Measurements from ENCODE around the gene IGSF1.
"Not testable (repeated sequence)": the region's sequence is repeated elsewhere in the genome, so short reads cannot be mapped to it uniquely, and the experiment has no call there.

Gene IGSF1

DNA sequence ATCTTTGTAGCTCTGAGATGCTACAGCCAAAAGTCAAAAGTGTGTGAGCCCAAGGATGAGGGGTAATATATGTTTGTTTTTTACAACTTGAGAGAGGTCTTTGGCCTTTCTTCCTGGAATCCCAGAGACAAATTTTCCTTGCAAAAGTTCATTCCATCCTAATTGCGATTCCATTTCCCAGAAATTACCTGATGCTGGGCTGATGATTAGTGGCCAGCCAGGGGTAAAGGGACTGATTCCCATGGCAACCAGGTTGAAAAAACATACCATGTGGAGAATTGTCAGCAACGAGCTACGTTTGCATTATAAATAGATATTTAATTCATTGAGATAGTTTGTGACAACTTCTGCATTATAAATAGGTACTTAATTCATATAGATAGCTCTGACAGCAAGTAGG is 17.8 kb downstream of the IGSF1 start:
- DNase-seq, result no peak

DNA sequence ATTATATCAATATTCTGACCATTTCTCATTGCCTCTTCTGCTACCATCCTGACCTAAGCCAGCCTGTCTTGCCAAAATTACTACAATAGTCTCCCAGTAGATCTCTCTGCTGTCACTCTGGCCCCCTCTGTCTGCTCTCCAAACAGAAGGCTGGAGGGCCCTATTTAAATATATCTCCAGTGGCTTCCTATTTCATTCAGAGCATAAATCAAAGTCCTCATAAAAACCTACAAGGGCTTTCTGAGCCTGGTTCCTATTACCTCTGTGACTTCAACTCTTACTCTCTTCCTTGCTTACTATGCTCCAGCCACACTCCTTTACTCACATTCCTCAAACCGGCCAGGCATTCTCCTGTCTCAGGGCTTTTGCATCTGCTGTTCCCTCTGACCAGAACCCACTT is 19.0 kb downstream of the IGSF1 start:
- DNase-seq, result no peak

DNA sequence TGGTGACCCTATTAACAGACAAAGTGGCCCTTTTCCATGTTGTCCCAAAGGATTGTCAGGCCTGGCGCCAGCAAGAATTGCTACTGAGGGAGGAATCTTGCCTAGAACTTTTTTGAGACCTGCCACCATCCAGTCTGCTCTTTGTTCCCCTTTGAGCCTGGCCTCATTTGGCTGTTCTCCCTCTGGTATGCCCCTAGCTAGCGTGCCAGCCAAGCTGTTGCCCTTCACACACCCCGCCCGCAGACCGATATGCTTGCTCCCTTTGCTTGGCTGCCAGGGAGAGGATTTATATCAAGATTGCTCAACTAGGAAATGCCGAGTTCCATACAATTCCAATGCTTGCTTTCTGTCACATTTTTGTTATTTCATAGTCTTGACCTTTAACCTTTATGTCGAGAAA is 24.4 kb downstream of the IGSF1 start:
- no peak for DNase-seq

DNA sequence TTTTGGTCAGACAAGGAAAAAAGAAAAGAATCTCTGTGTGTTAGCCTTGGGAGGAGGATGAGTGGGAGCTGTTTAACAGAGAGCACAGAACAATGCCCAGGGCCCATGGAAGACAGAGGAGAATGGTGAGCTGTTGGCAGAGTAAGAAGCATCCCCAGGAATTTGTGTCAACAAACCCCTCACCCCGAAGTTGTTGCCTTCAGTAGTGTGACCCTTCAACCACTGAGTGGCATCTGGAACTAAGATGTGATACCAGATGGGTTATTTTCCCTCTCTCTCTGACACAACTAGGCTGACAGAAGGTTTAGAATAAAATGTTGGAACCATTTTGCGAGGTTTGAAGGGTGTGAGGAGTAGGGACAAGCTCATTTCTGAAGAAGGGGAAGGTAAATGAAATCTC is 25.1 kb downstream of the IGSF1 start:
- no peak for DNase-seq

DNA sequence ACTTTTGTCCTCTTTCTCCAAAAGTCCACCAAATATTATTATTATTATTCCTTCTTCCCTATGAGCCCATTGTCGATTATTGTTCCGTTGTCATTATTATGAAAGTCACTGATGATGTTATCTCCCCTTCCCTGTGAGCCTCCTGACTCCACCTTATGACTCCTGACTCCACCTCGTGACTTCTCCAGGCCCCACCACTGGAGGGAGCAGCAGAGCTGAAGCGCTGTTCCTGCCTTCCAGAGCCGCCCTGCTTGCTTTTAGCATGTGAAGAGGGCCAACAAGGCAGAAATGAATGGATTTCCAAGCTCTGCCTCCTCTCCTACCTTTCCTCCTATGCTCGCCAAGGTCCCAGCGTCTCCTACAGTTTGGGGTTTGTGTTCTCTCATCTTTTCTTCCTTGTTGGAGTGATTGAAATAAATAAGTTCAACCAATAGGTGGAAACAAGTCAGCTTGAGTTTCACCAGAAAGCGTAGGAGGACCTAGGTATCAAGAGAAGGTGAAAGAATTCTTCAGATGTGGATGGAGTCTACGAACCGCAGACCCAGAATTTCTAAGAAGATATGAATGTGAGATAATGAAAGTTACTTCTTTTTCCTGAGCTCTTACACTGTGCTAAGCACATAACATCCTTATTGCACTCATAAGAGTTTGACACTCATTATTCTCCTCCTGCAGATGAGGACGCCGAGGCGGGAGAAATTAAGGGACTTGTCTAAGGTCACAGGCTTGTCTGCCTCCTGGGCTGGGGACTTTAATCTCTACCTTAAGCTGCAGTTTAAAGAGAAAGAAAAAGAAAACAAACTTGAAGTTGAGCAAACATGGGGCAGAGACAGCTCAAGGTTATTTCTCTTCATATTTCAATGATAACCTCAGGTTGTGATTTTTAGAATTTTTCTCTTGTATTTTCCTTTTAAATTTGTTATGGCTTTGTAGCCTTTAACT is 26.1 kb downstream of the IGSF1 start:
- DNase-seq, result no peak

DNA sequence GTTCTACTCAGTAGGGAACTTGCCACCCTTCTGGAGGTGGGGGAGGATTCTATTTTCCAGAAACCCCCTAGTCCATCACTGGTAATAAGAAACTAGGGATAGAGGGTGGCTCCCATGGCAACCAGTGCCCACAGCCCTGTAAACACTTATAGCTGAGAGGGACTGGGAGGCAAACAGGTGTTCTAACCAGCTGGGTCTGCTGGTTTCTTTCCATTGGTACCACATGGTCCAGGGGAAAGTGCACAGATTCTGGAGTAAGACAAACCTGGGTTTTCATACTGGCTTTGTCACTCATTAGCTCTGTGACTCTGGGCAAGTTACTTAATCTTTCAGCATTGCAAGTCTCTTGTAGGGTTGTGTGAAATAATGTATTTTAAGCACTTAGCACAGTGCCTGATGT is 26.9 kb downstream of the IGSF1 start:
- DNase-seq, result no peak

DNA sequence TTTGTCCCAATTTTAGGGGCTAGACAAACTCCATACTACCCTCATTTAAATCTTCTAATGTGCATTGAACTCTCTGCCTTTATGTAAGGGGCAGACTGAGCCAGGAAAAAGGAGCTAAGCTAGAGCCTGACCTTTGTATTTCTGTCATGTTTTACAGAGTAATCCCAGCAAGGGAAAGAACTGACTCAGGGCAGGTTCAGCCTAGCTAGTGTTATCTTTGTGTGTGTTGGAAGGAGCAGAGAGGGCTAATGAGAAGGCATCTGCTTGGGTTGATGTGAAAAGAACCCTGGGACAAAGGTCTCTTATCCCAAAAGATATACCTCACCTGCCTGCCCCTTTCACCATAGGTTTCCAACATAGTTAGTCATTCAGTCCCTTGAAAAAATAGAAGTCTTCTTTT is 31.7 kb downstream of the IGSF1 start:
- DNase-seq, result no peak

DNA sequence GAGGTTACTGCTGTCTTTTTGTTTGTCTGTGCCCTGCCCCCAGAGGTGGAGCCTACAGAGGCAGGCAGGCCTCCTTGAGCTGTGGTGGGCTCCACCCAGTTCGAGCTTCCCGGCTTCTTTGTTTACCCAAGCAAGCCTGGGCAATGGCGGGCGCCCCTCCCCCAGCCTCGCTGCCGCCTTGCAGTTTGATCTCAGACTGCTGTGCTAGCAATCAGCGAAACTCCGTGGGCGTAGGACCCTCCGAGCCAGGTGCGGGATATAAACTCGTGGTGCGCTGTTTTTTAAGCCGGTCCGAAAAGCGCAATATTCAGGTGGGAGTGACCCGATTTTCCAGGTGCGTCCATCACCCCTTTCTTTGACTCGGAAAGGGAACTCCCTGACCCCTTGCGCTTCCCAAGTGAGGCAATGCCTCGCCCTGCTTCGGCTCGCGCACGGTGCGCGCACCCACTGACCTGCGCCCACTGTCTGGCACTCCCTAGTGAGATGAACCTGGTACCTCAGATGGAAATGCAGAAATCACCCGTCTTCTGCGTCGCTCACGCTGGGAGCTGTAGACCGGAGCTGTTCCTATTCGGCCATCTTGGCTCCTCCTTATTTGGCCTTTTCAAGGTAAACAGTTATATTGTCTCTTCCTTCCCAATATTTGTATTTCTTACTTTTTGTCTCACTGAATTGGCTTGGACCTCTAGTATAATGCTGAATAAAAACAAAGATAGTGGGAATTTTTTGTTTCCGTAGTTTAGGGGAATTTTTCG is 37.9 kb downstream of the IGSF1 start:
- DNase-seq, result not testable (repeated sequence)

DNA sequence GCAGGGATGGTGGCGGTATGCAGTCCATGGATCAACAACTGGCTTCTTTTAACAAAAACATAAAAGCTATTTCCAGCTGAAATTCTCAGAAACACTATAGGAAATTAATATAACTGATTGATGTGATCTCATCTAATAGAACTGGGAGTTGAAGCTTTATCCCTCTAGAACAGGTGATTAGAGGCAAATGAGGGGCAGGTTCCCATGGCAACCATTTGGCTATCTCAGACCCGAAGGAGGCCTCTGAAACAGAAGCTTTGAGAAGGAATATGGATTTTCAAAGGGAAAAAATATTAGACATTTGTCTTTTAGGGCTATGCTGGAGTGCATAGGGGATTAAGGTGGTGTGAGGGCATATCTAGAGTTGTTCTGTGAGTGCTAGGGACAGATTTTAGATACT is 50.0 kb downstream of the IGSF1 start:
- no peak for DNase-seq

DNA sequence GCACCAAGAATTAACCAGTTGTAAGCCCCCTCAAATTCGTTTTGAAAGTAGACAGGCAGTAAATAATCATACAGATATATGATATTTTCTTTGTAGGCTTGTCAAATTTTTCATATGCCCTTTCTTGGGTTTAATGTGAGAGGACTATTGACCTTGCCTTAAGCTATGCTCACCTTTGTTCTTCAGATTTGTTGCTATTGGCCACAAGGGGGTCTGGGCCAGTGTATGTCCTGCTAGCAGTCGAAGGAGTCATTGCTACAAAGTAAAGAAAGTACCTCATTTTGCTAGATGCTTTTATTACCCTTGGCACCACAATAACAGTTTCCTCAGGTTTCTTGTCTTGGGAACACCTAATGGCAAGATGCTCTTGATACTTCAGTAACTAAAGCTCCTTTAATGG is 51.7 kb downstream of the IGSF1 start:
- no peak for DNase-seq

DNA sequence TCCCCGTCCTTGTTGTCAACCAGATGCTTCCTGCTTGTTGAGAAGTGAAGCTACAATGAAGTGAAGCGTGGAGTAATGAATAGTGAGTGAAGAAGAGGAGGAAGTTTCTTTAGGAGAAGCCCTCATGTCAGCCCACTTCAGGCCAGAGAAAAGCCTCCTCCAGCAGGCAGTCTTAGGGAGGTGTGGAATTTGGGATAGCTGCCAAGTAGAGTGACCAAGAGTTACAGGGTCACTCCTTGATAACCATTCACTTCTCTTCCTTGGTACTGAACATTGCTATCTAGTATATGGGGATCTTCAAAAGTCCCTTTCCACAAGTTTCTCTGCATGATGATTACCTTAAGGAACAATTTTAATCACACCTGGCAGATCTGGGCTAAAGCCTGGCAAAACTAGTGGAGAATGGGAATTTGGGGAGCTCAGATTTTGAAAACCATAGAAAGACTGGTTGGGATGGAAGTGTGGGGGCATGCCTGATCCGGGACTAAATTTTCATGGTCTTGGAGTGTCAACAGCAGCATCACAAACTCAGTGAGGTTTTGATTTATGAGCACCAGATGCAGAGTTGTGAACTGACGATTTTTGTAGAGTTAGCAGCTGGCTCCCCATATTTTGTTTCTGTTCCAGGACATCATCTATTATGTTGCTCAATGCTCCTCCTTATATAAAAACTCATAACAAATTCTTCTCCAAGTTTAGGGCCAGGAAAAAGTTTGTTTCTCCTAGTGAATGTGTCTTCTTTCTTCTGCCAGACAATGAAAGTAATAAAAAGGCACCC is 53.1 kb downstream of the IGSF1 start:
- DNase-seq, result no peak

DNA sequence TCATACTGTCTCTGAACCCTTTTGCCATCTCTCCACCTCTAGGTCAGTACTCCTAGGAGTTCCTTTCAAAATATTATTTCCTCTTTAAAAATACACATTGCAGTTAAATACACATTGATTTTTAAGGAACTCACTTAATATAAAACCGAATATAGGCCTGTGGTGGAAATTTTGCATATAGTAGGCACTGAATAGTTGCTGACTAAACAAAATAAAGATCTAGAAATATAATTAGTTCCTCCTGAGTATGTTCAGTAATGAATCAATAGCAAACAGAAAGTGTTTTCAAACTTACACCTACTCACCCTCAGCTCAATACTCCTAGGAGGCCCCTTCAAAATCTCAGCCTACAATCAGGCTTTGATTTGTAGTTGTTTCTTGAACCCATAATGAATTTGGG is 61.5 kb downstream of the IGSF1 start:
- DNase-seq, result no peak

DNA sequence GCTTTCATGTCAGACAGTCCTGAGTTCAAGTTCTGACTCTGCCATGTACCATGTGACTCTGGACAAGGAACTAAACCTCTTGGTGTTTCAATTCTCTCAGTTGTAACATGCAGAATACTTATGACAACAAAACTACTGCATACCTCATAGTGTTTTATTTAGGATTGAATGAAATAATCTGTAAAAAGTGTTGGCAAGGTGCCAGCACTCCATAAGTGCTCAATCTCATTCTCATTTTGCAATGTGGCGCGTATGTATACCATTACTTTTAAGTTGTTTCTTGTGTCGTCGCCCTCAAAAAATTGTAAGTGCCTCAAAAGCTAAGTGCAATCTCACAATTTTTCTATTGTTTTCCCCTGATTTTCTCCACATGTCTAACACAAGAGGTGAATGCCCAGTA is 62.5 kb downstream of the IGSF1 start:
- DNase-seq, result no peak

DNA sequence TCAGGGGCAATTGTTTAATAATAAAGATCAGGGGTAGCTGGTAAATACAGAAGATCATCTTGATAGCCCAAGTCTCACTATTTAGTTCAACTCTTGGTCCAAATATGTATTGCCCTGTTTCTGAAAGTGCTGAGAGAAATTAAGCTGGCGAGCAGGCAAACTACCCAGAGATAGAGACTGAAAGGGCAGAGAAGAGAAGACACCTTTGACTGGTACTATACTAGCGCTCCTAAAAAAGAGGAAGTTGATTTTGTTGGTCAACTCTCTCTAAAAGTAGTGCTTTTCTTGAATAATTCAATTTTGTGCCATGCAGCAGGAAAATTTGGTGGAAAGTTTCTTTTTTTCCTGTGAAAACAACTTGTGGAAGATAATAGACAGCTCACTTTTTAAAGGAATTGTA is 64.0 kb downstream of the IGSF1 start:
- DNase-seq, result no peak

Measured in inflammatory macrophage treated with lipopolysaccharide for 4 hours (primary cell).